GM13976 (cell line): Measurements from ENCODE around the gene IFNG-AS1.

Source experiments
- DNase-seq: peaks from one replicate; pipeline ENCODE4 v3.0.0; 2012; ENCODE audit warnings: low spot score
- CTCF ChIP-seq: IDR thresholded peaks from 2 replicates; pipeline ENCODE4 v1.5.1; 2012; ENCODE audit warnings: borderline replicate concordance, mild to moderate bottlenecking; ENCODE audit not compliant: insufficient read depth; ENCODE audit errors: extremely low read depth, missing control alignments, control extremely low read depth
- in situ Hi-C: fragments of 300-500 bp; cut with MboI; formaldehyde crosslinking; loops from one replicate; pipeline ENCODE4 v1.12.0; 2022; ENCODE audit warnings: low sequenced_read_pairs, mixed read lengths, inconsistent platforms; ENCODE audit not compliant: unreplicated experiment

The IFNG-AS1 gene

GRCh38 chr12:68030248-68030647 is 41.0 kb downstream of the IFNG-AS1 start:
- TF ChIP-seq CTCF: no peak
- in situ Hi-C loops: loop anchor here (25.0 kb wide), 2 partner anchors 282 to 657 kb away; partner anchors contain the start of gene NUP107

GRCh38 chr12:68031174-68031573 is 41.9 kb downstream of the IFNG-AS1 start:
- no peak for TF ChIP-seq CTCF
- no peak for DNase-seq
- in situ Hi-C loops: loop anchor here (25.0 kb wide), 2 partner anchors 281 to 656 kb away; partner anchors contain the start of gene NUP107

More at GRCh38 chr12:68030248-68030647, 41.0 kb downstream of the IFNG-AS1 start:
- no peak for DNase-seq

GRCh38 chr12:68031881-68032739 is 42.9 kb downstream of the IFNG-AS1 start:
- no peak for TF ChIP-seq CTCF
- in situ Hi-C loops: loop anchor here (25.0 kb wide), 2 partner anchors 280 to 655 kb away; partner anchors contain the start of gene NUP107
- no peak for DNase-seq

GRCh38 chr12:68034567-68034966 is 45.3 kb downstream of the IFNG-AS1 start:
- no peak for DNase-seq
- no peak for TF ChIP-seq CTCF
- in situ Hi-C loops: loop anchor here (25.0 kb wide), 2 partner anchors 278 to 653 kb away; partner anchors contain the start of gene NUP107

GRCh38 chr12:68036642-68037041 is 47.4 kb downstream of the IFNG-AS1 start:
- in situ Hi-C loops: loop anchor here (25.0 kb wide), 2 partner anchors 276 to 651 kb away; partner anchors contain the start of gene NUP107
- DNase-seq: no peak
- no peak for TF ChIP-seq CTCF

- no peak for DNase-seq
- no peak for TF ChIP-seq CTCF
- in situ Hi-C loops: loop anchor here (25.0 kb wide), 2 partner anchors 275 to 650 kb away; partner anchors contain the start of gene NUP107
Observed at GRCh38 chr12:68037616-68038255, 48.5 kb downstream of the IFNG-AS1 start.
